Peyer's patch (tissue), 4 donors: Measurements from ENCODE around the gene DHX30.

ENCODE experiments used
- POLR2A ChIP-seq, 2 donors: fragments of 450-650 bp; IDR thresholded peaks; one replicate each; pipeline ENCODE4 v1.5.1; 2017; ENCODE audit warnings: antibody characterized with exemption in 2 of 2, mild to moderate bottlenecking in 2 of 2, moderate library complexity in 2 of 2
- TF ChIP-seq, protein P1 (sequence below), 6 experiments: fragments of 450-650 bp in 4 of 6; fragments of 200-600 bp in 2 of 6; sonication (generic) in 1 of 6; IDR thresholded peaks; one replicate each; pipeline ENCODE4 v1.5.1; 2017 to 2019; ENCODE audit warnings: antibody characterized with exemption in 6 of 6, mild to moderate bottlenecking in 3 of 6, moderate library complexity in 1 of 6

DNA sequence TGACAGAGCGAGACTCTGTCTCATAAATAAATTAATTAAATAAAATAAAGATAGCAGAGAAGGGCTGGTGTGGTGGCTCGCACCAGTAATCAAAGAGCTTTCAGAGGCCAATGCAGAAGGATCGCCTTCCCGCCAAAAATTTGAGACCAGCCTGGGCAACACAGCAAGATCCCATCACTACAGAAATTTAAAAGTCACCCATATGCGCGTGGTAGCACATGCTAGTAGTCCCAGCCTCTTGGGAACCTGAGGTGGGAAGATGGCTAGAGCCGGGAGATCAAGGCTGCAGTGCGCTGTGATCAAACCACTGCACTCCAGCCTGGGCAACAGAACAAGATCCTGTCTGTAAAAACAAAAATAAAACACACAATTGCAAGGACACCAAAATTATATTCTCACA is 30.9 kb upstream of the DHX30 start:
- TF ChIP-seq, protein P1, sequence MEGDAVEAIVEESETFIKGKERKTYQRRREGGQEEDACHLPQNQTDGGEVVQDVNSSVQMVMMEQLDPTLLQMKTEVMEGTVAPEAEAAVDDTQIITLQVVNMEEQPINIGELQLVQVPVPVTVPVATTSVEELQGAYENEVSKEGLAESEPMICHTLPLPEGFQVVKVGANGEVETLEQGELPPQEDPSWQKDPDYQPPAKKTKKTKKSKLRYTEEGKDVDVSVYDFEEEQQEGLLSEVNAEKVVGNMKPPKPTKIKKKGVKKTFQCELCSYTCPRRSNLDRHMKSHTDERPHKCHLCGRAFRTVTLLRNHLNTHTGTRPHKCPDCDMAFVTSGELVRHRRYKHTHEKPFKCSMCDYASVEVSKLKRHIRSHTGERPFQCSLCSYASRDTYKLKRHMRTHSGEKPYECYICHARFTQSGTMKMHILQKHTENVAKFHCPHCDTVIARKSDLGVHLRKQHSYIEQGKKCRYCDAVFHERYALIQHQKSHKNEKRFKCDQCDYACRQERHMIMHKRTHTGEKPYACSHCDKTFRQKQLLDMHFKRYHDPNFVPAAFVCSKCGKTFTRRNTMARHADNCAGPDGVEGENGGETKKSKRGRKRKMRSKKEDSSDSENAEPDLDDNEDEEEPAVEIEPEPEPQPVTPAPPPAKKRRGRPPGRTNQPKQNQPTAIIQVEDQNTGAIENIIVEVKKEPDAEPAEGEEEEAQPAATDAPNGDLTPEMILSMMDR (IDR thresholded peaks at IDR 0.05): no peak
- TF ChIP-seq POLR2A (IDR thresholded peaks at IDR 0.05): no peak
